H9 (cell line): Measurements from ENCODE around the gene CUEDC1. TPM values are rescaled to one million over a fixed set of nuclear protein-coding genes. Genes with fewer than 3 reads are reported as not detected.

Source experiments
- DNase-seq: peaks from one replicate; pipeline ENCODE4 v3.0.0-alpha.2; 2017
- H2AFZ ChIP-seq: one replicate; pipeline ENCODE4 v1.6.1; 2013; ENCODE audit warnings: mild to moderate bottlenecking, low read length, control low read depth, moderate library complexity
- H2AK5ac ChIP-seq: 2 replicates; pipeline ENCODE4 v1.6.1; 2013; ENCODE audit warnings: low read length, control low read depth, mixed read lengths; ENCODE audit not compliant: insufficient read length
- H2BK120ac ChIP-seq: one replicate; pipeline ENCODE4 v1.6.1; 2013; ENCODE audit warnings: low read depth, mild to moderate bottlenecking, low read length, control low read depth, inconsistent platforms; ENCODE audit not compliant: poor library complexity, severe bottlenecking
- H2BK12ac ChIP-seq: 2 replicates; pipeline ENCODE4 v1.6.1; 2013; ENCODE audit warnings: low read length, control low read depth, mixed read lengths, low read depth; ENCODE audit not compliant: insufficient read length
- H2BK15ac ChIP-seq: 2 replicates; pipeline ENCODE4 v1.6.1; 2013; ENCODE audit warnings: low read depth, low read length, control low read depth
- H2BK20ac ChIP-seq: one replicate; pipeline ENCODE4 v1.6.1; 2013; ENCODE audit warnings: low read depth, mild to moderate bottlenecking, low read length, control low read depth, inconsistent platforms; ENCODE audit not compliant: poor library complexity, severe bottlenecking
- H2BK5ac ChIP-seq: 2 replicates; pipeline ENCODE4 v1.6.1; 2013; ENCODE audit warnings: low read length, control low read depth, mixed read lengths; ENCODE audit not compliant: insufficient read length
- H3K14ac ChIP-seq: 2 replicates; pipeline ENCODE4 v1.6.1; 2013; ENCODE audit warnings: low read length, control low read depth; ENCODE audit not compliant: insufficient read depth
- H3K18ac ChIP-seq: 2 replicates; pipeline ENCODE4 v1.6.1; 2013; ENCODE audit warnings: low read depth, mild to moderate bottlenecking, mixed read lengths, low read length, control low read depth; ENCODE audit not compliant: insufficient read length
- H3K23ac ChIP-seq: 2 replicates; pipeline ENCODE4 v1.6.1; 2013; ENCODE audit warnings: low read length, control low read depth, mixed read lengths, low read depth; ENCODE audit not compliant: insufficient read length
- H3K23me2 ChIP-seq: 2 replicates; pipeline ENCODE4 v1.6.1; 2013; ENCODE audit warnings: low read depth, mild to moderate bottlenecking, mixed read lengths, low read length, control low read depth; ENCODE audit not compliant: insufficient read length, poor library complexity, severe bottlenecking
- H3K27ac ChIP-seq: 2 replicates; pipeline ENCODE4 v1.5.1; 2013; ENCODE audit warnings: low read length, control low read depth, mixed read lengths, low read depth; ENCODE audit not compliant: insufficient read length
- H3K27me3 ChIP-seq: 2 replicates; pipeline ENCODE4 v1.6.1; 2013; ENCODE audit warnings: low read length, control low read depth, inconsistent platforms; ENCODE audit not compliant: insufficient read depth
- H3K4ac ChIP-seq: 2 replicates; pipeline ENCODE4 v1.6.1; 2013; ENCODE audit warnings: low read depth, mild to moderate bottlenecking, control low read depth, inconsistent platforms, low read length, moderate library complexity
- H3K4me1 ChIP-seq: 2 replicates; pipeline ENCODE4 v1.6.1; 2013; ENCODE audit warnings: low read length, control low read depth, inconsistent platforms; ENCODE audit not compliant: insufficient read depth
- H3K4me2 ChIP-seq: 2 replicates; pipeline ENCODE4 v1.6.1; 2013; ENCODE audit warnings: low read length, control low read depth, mixed read lengths; ENCODE audit not compliant: insufficient read length, insufficient read depth
- H3K56ac ChIP-seq: 2 replicates; pipeline ENCODE4 v1.6.1; 2013; ENCODE audit warnings: low read depth, mild to moderate bottlenecking, mixed read lengths, low read length, control low read depth; ENCODE audit not compliant: insufficient read length
- H3K79me1 ChIP-seq: 2 replicates; pipeline ENCODE4 v1.6.1; 2013; ENCODE audit warnings: low read depth, mild to moderate bottlenecking, moderate library complexity, low read length, control low read depth, inconsistent platforms; ENCODE audit not compliant: insufficient read depth, poor library complexity, severe bottlenecking
- H3K79me2 ChIP-seq: 2 replicates; pipeline ENCODE4 v1.6.1; 2013; ENCODE audit warnings: low read length, control low read depth, inconsistent platforms; ENCODE audit not compliant: insufficient read depth
- H3K9ac ChIP-seq: 2 replicates; pipeline ENCODE4 v1.6.1; 2013; ENCODE audit warnings: low read length, control low read depth, mixed read lengths; ENCODE audit not compliant: insufficient read length; ENCODE audit errors: extremely low read depth
- H3K9me3 ChIP-seq: one replicate; pipeline ENCODE4 v1.6.1; 2013; ENCODE audit warnings: low read depth, low read length, inconsistent platforms; ENCODE audit not compliant: control insufficient read depth
- H3T11ph ChIP-seq: one replicate; pipeline ENCODE4 v1.6.1; 2013; ENCODE audit warnings: mild to moderate bottlenecking, low read length, control low read depth, inconsistent platforms
- H4K20me1 ChIP-seq: one replicate; pipeline ENCODE4 v1.6.1; 2013; ENCODE audit not compliant: control insufficient read depth, insufficient read length, insufficient read depth
- H4K5ac ChIP-seq: 2 replicates; pipeline ENCODE4 v1.6.1; 2013; ENCODE audit warnings: low read depth, mild to moderate bottlenecking, mixed read lengths, low read length, control low read depth; ENCODE audit not compliant: insufficient read length
- H4K8ac ChIP-seq: replicated peaks from 2 replicates; pipeline ENCODE4 v1.6.1; 2013; ENCODE audit warnings: low read length, control low read depth, mixed read lengths, low read depth; ENCODE audit not compliant: insufficient read length
- H4K91ac ChIP-seq: 2 replicates; pipeline ENCODE4 v1.6.1; 2013; ENCODE audit warnings: low read depth, mild to moderate bottlenecking, moderate library complexity, mixed read lengths, low read length, control low read depth; ENCODE audit not compliant: insufficient read length
- H3K27ac Mint-ChIP-seq, 3 experiments: 2 replicates in 2 of 3; 3 replicates in 1 of 3; pipeline ENCODE4 v1.8.0; 2020 to 2021; ENCODE audit warnings: mixed read lengths in 3 of 3, mild to moderate bottlenecking in 1 of 3, moderate library complexity in 1 of 3
- H3K27me3 Mint-ChIP-seq: 2 replicates; pipeline ENCODE4 v1.8.0; 2021; ENCODE audit warnings: low read depth, mild to moderate bottlenecking, moderate library complexity, mixed read lengths
- H3K36me3 Mint-ChIP-seq, 3 experiments: 2 replicates in 2 of 3; 3 replicates in 1 of 3; pipeline ENCODE4 v1.8.0; 2020 to 2021; ENCODE audit warnings: low read depth in 3 of 3, mixed read lengths in 3 of 3; ENCODE audit not compliant: insufficient read depth in 1 of 3
- H3K4me1 Mint-ChIP-seq, 2 experiments: 2 replicates each; pipeline ENCODE4 v1.8.0; 2020; ENCODE audit warnings: mixed read lengths in 2 of 2
- H3K4me3 Mint-ChIP-seq, 2 experiments: 2 replicates in 1 of 2; 3 replicates in 1 of 2; pipeline ENCODE4 v1.8.0; 2020 to 2021; ENCODE audit warnings: mild to moderate bottlenecking in 2 of 2, mixed read lengths in 2 of 2, moderate library complexity in 1 of 2
- H3K9me3 Mint-ChIP-seq, 2 experiments: 2 replicates in 1 of 2; 3 replicates in 1 of 2; pipeline ENCODE4 v1.8.0; 2020; ENCODE audit warnings: mild to moderate bottlenecking in 2 of 2, mixed read lengths in 2 of 2, moderate library complexity in 1 of 2
- WGBS: extraction: QIAGEN DNeasy Blood & Tissue Kit; methylation state at CpG from one replicate; pipeline ENCODE4 v1.1.7; 2013; ENCODE audit warnings: missing lambda C conversion rate, low lambda C conversion rate, mixed read lengths; ENCODE audit not compliant: insufficient read length; ENCODE audit errors: extremely low coverage; 5-methylcytosine and 5-hydroxymethylcytosine counted together
- total RNA-seq: library from RNA; stranded (reverse); gene quantifications from 2 replicates; pipeline ENCODE4 v1.2.1, GENCODE V29; 2021
- TF ChIP-seq, protein P1 (sequence below): fragments of 200-600 bp; sonication (generic); conservative IDR thresholded peaks from 3 replicates; pipeline ENCODE4 v1.8.0; 2021; ENCODE audit warnings: antibody characterized with exemption, mild to moderate bottlenecking

Gene CUEDC1
- total RNA-seq, 1 experiment from 2014 or later: 7.3 TPM

DNA sequence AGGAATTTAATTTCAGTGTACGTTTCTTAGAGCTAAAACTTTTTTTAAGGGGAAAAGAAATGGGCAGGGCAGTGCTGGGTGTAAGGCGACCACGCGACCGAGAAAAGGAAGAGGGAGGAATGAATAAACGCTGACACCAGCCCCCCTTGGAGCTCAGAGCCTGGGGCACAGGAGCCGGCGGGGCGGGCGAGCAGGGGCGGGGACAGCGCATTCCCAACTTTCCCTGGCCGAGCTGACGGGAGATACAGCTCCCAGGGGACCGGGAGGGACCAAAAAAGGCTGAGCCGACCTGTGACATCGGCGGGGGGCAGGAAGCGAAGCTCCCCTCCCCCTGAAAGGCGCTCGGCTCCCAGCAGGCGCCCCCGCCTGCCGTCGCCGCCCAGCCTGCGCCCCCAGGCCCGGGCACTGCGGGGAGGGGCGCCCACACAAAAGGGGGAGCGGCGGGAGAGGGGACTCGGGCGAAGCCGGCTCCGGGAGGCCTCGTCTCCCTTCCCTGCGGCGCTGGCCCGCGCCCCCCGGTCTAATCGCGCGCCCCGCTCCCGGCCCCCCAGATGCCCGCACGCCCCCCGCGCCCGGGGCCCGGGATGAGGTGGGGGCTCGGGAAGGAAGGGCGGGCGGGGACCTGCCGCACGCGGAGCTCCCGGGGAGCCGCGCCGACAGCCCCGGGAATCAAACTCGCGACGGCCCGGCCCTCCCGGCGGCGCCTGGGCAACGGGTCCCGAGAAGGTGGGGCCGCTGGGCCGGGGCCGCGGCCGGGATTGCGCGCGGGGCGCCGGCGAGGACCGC is 622 bp downstream of the CUEDC1 start:
- no peak overlapping the region for H3K27ac ChIP-seq

More for the DNA sequence above, 622 bp downstream of the CUEDC1 start:
- no peak overlapping the region for H4K91ac ChIP-seq
- no peaks in the 10 kb centered on the region for H3K79me1 ChIP-seq
- H2AK5ac ChIP-seq: no peak overlapping the region
- H3K23me2 ChIP-seq: peaks cover 22% of the 10 kb centered on the region
- H3K14ac ChIP-seq: peak overlapping the region; percentile 61; the same call in 1 of the 2 replicates
- H2BK12ac ChIP-seq: no peak overlapping the region
- H3K27ac Mint-ChIP-seq: peak overlapping the region in 1 of 3 experiments; percentile 21; a peak in 3 of 7 replicates
- H3K23ac ChIP-seq: no peak overlapping the region
- H3K4me2 ChIP-seq: peak overlapping the region; percentile 23
- no peaks in the 10 kb centered on the region for H3K79me2 ChIP-seq
- H4K5ac ChIP-seq: no peak overlapping the region
- no peak overlapping the region for H4K8ac ChIP-seq
- H2BK15ac ChIP-seq: no peak overlapping the region
- H4K20me1 ChIP-seq: no peaks in the 10 kb centered on the region
- no peaks in the 10 kb centered on the region; the same call in 1 of the 2 replicates for H3K4me1 ChIP-seq
- peaks cover 49 to 50% of the 10 kb centered on the region in 2 experiments for H3K4me1 Mint-ChIP-seq
- H3K18ac ChIP-seq: no peak overlapping the region
- H3K9me3 ChIP-seq: no peaks in the 10 kb centered on the region
- WGBS: no CpG with 5 or more reads among the region's 85 CpGs
- H2BK120ac ChIP-seq: no peak overlapping the region
- no peak overlapping the region for H3T11ph ChIP-seq
- peak overlapping the region; percentile 65 to 83 for H3K4me3 Mint-ChIP-seq
- peaks cover 6% of the 10 kb centered on the region for H3K27me3 ChIP-seq
- no peak overlapping the region for H2AFZ ChIP-seq
- TF ChIP-seq, protein P1, sequence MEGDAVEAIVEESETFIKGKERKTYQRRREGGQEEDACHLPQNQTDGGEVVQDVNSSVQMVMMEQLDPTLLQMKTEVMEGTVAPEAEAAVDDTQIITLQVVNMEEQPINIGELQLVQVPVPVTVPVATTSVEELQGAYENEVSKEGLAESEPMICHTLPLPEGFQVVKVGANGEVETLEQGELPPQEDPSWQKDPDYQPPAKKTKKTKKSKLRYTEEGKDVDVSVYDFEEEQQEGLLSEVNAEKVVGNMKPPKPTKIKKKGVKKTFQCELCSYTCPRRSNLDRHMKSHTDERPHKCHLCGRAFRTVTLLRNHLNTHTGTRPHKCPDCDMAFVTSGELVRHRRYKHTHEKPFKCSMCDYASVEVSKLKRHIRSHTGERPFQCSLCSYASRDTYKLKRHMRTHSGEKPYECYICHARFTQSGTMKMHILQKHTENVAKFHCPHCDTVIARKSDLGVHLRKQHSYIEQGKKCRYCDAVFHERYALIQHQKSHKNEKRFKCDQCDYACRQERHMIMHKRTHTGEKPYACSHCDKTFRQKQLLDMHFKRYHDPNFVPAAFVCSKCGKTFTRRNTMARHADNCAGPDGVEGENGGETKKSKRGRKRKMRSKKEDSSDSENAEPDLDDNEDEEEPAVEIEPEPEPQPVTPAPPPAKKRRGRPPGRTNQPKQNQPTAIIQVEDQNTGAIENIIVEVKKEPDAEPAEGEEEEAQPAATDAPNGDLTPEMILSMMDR: no peak
- peak; percentile 86 for DNase-seq
- peaks cover 52% of the 10 kb centered on the region for H3K27me3 Mint-ChIP-seq
- no peak overlapping the region for H3K56ac ChIP-seq
- H3K36me3 Mint-ChIP-seq: 0 out of 7 replicates have a peak, but pooled peaks cover 0 to 3% (median 0%) of the 10 kb centered on the region in 3 experiments
- peaks cover 0 to 2% of the 10 kb centered on the region in 2 experiments; a peak in 1 of 5 replicates for H3K9me3 Mint-ChIP-seq
- no peak overlapping the region for H3K4ac ChIP-seq
- no peak overlapping the region for H3K9ac ChIP-seq
- H2BK20ac ChIP-seq: no peak overlapping the region
- no peak overlapping the region for H2BK5ac ChIP-seq
